B cell (primary cell): Measurements from ENCODE around the gene FANCC. TPM values are rescaled to one million over a fixed set of nuclear protein-coding genes. Genes with fewer than 3 reads are reported as not detected.

Experiments used
- ATAC-seq: fragments of 200-7000 bp; cut with Tn5 transposase; one replicate; pipeline ENCODE4 v1.10.0; 2021; ENCODE audit warnings: low read depth, mild to moderate bottlenecking, moderate number of reproducible peaks, moderate library complexity
- CTCF ChIA-PET: fragments of 350-600 bp; sonication (Branson Sonifier 250); formaldehyde crosslinking; loops from one replicate; lab custom pipeline; 2021; ENCODE audit warnings: antibody characterized with exemption, inconsistent platforms; lab: Charles Lee
- POLR2A ChIA-PET: fragments of 350-600 bp; sonication (Branson Sonifier 250); formaldehyde crosslinking; loops from one replicate; lab custom pipeline; 2021; ENCODE audit warnings: antibody characterized with exemption; lab: Charles Lee
- DNase-seq: peaks from one replicate; pipeline ENCODE4 v3.0.0; 2013
- H2AFZ ChIP-seq: 2 replicates; pipeline ENCODE4 v1.6.1; 2012; ENCODE audit warnings: mild to moderate bottlenecking, low read depth, low read length; ENCODE audit not compliant: insufficient read depth, poor library complexity, severe bottlenecking
- H3K27ac ChIP-seq, 2 donors: 1 replicate in 1 of 2; 2 replicates in 1 of 2; pipeline ENCODE4 v1.5.1; 2012 to 2013; ENCODE audit warnings: low read length in 2 of 2, mild to moderate bottlenecking in 2 of 2, moderate library complexity in 1 of 2
- H3K27me3 ChIP-seq, 4 experiments: fragments of 200-600 bp in 1 of 4; sonication (generic) in 1 of 4; replicated peaks in 1 of 4; 1 replicate in 2 of 4; 2 replicates in 2 of 4; pipeline versions ENCODE4 v1.6.1 to v1.7.0; 2013 to 2016; ENCODE audit warnings: low read length in 3 of 4, mild to moderate bottlenecking in 2 of 4, mixed read lengths in 1 of 4, moderate library complexity in 1 of 4; ENCODE audit not compliant: insufficient read depth in 4 of 4, control insufficient read depth in 3 of 4; ENCODE audit errors: control extremely low read depth in 1 of 4
- H3K36me3 ChIP-seq, 2 experiments: replicated peaks in 1 of 2; 1 replicate in 1 of 2; 2 replicates in 1 of 2; pipeline versions ENCODE4 v1.6.1 to v1.7.1; 2013; ENCODE audit warnings: low read length in 1 of 2; ENCODE audit not compliant: insufficient read depth in 2 of 2, control insufficient read depth in 1 of 2; ENCODE audit errors: control extremely low read depth in 1 of 2, extremely low read depth in 1 of 2
- H3K4me1 ChIP-seq, 2 donors: fragments of 200-600 bp in 1 of 2; sonication (generic) in 1 of 2; 1 replicate in 1 of 2; 2 replicates in 1 of 2; pipeline versions ENCODE4 v1.5.1 to v1.6.1; 2013 to 2017; ENCODE audit warnings: low read length in 2 of 2; ENCODE audit not compliant: control insufficient read depth in 2 of 2, insufficient read depth in 2 of 2
- H3K4me2 ChIP-seq: replicated peaks from 2 replicates; pipeline ENCODE3; 2012; ENCODE audit warnings: mild to moderate bottlenecking, low read depth, low read length; ENCODE audit not compliant: poor library complexity, severe bottlenecking
- H3K4me3 ChIP-seq, 5 experiments: fragments of 200-600 bp in 1 of 5; sonication (generic) in 1 of 5; 1 replicate in 3 of 5; 2 replicates in 2 of 5; pipeline versions ENCODE4 v1.5.1 to v1.7.0; 2011 to 2016; ENCODE audit warnings: low read length in 4 of 5, mild to moderate bottlenecking in 4 of 5, low read depth in 2 of 5, control low read depth in 1 of 5, moderate library complexity in 1 of 5; ENCODE audit not compliant: insufficient read depth in 1 of 5; ENCODE audit errors: control extremely low read depth in 1 of 5, extremely low read depth in 1 of 5
- H3K79me2 ChIP-seq: fragments of 200-600 bp; sonication (generic); one replicate; pipeline ENCODE4 v1.6.0; 2016; ENCODE audit warnings: low read length; ENCODE audit not compliant: control insufficient read depth, insufficient read depth
- H3K9ac ChIP-seq: fragments of 200-600 bp; sonication (generic); 2 replicates; pipeline ENCODE4 v1.6.1; 2017; ENCODE audit warnings: mild to moderate bottlenecking, low read length, moderate library complexity
- H3K9me3 ChIP-seq, 3 donors: one replicate each; pipeline versions ENCODE4 v1.6.1 to v1.7.1; 2013; ENCODE audit warnings: low read length in 2 of 3; ENCODE audit not compliant: control insufficient read depth in 2 of 3, insufficient read depth in 1 of 3; ENCODE audit errors: control extremely low read depth in 1 of 3
- H4K20me1 ChIP-seq: 2 replicates; pipeline ENCODE4 v1.6.0; 2012; ENCODE audit warnings: mild to moderate bottlenecking, low read length; ENCODE audit not compliant: insufficient read depth, control insufficient read depth, poor library complexity, severe bottlenecking
- H3K27ac Mint-ChIP-seq: one replicate; pipeline ENCODE4 v1.8.0; 2021; ENCODE audit warnings: mixed read lengths
- H3K27me3 Mint-ChIP-seq: one replicate; pipeline ENCODE4 v1.8.0; 2021; ENCODE audit warnings: mixed read lengths
- H3K4me1 Mint-ChIP-seq: one replicate; pipeline ENCODE4 v1.8.0; 2021; ENCODE audit warnings: mixed read lengths
- H3K4me3 Mint-ChIP-seq: one replicate; pipeline ENCODE4 v1.8.0; 2021; ENCODE audit warnings: mixed read lengths
- H3K9me3 Mint-ChIP-seq: one replicate; pipeline ENCODE4 v1.8.0; 2022; ENCODE audit warnings: mixed read lengths; ENCODE audit not compliant: insufficient read depth
- EZH2 ChIP-seq: IDR thresholded peaks from 2 replicates; pipeline ENCODE4 v1.6.1; 2012; ENCODE audit warnings: borderline replicate concordance, low read depth, mild to moderate bottlenecking, moderate library complexity, low read length; ENCODE audit not compliant: insufficient read depth, poor library complexity, severe bottlenecking
- WGBS: methylation state at CpG from one replicate; pipeline ENCODE4 v1.1.5; 2013; ENCODE audit warnings: missing lambda C conversion rate; ENCODE audit not compliant: insufficient coverage; 5-methylcytosine and 5-hydroxymethylcytosine counted together
- intact Hi-C: fragments of 100-400 bp; cut with micrococcal nuclease; formaldehyde crosslinking; loops from one replicate; pipeline ENCODE4 v1.10.0; 2022
- polyA plus RNA-seq: library from polyadenylated mRNA; depleted of rRNA; stranded (reverse); fragments of >200 nt; gene quantifications from 2 replicates; pipeline ENCODE4 v1.2.3, GENCODE V29; 2012
- total RNA-seq, 2 donors: library from RNA; stranded (reverse); fragments of 120-200 nt in 1 of 2; gene quantifications; 1 replicate in 1 of 2; 2 replicates in 1 of 2; pipeline versions ENCODE4 v1.2.3 to v1.2.4, GENCODE V29; 2013 to 2022
- TF ChIP-seq, protein P1 (sequence below): fragments of 200-600 bp; IDR thresholded peaks from one replicate; pipeline ENCODE4 v1.8.0; 2022; ENCODE audit warnings: antibody characterized with exemption, mild to moderate bottlenecking

FANCC gene
- total and polyA plus RNA-seq, 2 donors (not counting 1 experiment from before 2014, with no cell fraction given): 1.8 to 11.1 TPM

DNA sequence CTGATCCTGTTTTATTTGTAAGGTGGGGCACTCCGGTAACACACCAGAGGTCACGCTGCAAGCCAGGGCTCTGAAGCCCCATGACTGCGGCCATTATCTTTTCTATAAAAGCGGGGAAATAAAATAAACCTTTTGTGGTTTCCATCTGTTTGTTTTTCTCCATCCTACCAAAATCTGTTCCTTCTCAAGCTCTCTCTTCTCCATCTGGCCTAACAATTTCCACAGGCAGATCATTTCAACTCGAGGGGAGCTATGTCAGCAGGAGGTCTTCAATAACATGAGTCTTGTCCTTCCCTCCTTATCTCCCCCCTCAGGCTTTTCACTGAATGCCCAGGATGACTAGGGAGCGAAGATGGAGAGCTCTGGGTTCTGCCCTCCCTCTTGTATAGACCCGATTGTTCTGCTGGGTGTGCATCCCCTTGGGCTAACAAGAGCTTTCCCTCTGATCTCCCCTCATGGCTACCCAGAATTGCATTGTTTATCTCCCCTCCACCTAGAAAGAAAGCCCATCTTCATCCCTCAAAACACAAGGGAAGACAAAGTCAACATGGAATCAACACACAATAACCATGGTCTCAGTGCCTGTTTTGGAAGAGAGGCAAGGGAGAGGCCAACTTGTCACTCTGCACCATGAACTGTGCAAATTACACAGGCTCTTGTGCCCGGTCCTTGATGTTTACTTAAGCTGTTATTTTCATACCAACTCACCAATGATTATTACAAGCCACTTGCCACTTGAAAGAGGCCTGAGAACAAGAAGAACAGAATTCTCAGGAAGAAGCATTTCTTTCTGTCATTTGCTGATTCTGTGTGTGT is 187.8 kb downstream of the FANCC start:
- H3K4me1 ChIP-seq: peaks cover 0 to 5% of the 10 kb centered on the region in 2 donors
- Mint-ChIP-seq H3K9me3 (no peaks in the 10 kb centered on the region), H3K4me1 (peaks cover 2% of the 10 kb centered on the region), H3K27me3 (no peaks in the 10 kb centered on the region), H3K4me3 (no peak overlapping the region), H3K27ac (no peak overlapping the region)
- no peaks in the 10 kb centered on the region for H3K36me3 ChIP-seq
- no peak for DNase-seq
- no peaks in the 10 kb centered on the region for H3K9me3 ChIP-seq
- H3K9ac ChIP-seq: no peak overlapping the region
- no peak overlapping the region for H3K27ac ChIP-seq
- POLR2A ChIA-PET: no interaction called here
- H2AFZ ChIP-seq: no peak overlapping the region
- intact Hi-C loops: loop anchor here (5.0 kb wide), 1 partner anchor 462 kb away; no protein-coding TSS in a partner anchor
- TF ChIP-seq, protein P1, sequence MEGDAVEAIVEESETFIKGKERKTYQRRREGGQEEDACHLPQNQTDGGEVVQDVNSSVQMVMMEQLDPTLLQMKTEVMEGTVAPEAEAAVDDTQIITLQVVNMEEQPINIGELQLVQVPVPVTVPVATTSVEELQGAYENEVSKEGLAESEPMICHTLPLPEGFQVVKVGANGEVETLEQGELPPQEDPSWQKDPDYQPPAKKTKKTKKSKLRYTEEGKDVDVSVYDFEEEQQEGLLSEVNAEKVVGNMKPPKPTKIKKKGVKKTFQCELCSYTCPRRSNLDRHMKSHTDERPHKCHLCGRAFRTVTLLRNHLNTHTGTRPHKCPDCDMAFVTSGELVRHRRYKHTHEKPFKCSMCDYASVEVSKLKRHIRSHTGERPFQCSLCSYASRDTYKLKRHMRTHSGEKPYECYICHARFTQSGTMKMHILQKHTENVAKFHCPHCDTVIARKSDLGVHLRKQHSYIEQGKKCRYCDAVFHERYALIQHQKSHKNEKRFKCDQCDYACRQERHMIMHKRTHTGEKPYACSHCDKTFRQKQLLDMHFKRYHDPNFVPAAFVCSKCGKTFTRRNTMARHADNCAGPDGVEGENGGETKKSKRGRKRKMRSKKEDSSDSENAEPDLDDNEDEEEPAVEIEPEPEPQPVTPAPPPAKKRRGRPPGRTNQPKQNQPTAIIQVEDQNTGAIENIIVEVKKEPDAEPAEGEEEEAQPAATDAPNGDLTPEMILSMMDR: no peak
- TF ChIP-seq EZH2: no peak
- 100% methylated on average over 6 of the region's 8 CpGs for WGBS
- no peaks in the 10 kb centered on the region for H3K27me3 ChIP-seq
- H3K4me3 ChIP-seq: no peak overlapping the region
- no peak for ATAC-seq
- no peak overlapping the region for H3K4me2 ChIP-seq
- no peaks in the 10 kb centered on the region for H3K79me2 ChIP-seq
- CTCF ChIA-PET: interaction anchor here (0.7 to 9.4 kb wide), 12 partner anchors 8 to 459 kb away, joined by 3 to 314 read pairs (median 4); no protein-coding TSS in a partner anchor
- H4K20me1 ChIP-seq: no peaks in the 10 kb centered on the region

DNA sequence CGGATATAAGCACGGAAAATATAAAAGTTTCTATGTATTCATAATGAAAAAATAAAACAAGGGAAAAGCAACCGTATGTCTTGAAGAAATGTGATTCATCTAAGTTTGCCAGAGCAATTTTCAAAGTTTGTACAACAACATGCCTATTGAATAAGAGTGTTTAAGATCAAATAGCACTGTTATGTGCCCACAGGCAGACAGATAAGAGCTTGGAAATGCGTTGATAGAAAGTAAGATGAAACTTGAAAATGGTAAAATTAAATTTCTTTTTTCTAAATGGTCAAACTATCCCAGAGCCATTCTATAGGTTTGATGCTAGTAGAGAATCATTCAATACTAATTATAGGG is 189.4 kb downstream of the FANCC start:
- POLR2A ChIA-PET: no interaction called here

More for the DNA sequence above, 189.4 kb downstream of the FANCC start:
- H3K4me3 Mint-ChIP-seq: no peak overlapping the region
- peaks cover 0 to 5% of the 10 kb centered on the region in 2 donors for H3K4me1 ChIP-seq
- H3K27me3 Mint-ChIP-seq: no peaks in the 10 kb centered on the region
- no peak overlapping the region for H3K4me3 ChIP-seq
- no CpG with 5 or more reads among the region's 4 CpGs for WGBS
- H3K9me3 Mint-ChIP-seq: no peaks in the 10 kb centered on the region
- H3K4me1 Mint-ChIP-seq: peaks cover 2% of the 10 kb centered on the region
- H3K4me2 ChIP-seq: no peak overlapping the region
- no peaks in the 10 kb centered on the region for H3K27me3 ChIP-seq
- H3K9ac ChIP-seq: no peak overlapping the region
- H3K9me3 ChIP-seq: no peaks in the 10 kb centered on the region
- no peak overlapping the region for H2AFZ ChIP-seq
- intact Hi-C loops: no loop called here
- no peaks in the 10 kb centered on the region for H3K36me3 ChIP-seq
- CTCF ChIA-PET: interaction anchor here (0.6 to 9.4 kb wide), 26 partner anchors 9 to 614 kb away, joined by 3 to 314 read pairs (median 4); no protein-coding TSS in a partner anchor
- TF ChIP-seq EZH2: no peak
- TF ChIP-seq, protein P1: no peak
- no peak overlapping the region for H3K27ac Mint-ChIP-seq
- no peaks in the 10 kb centered on the region for H3K79me2 ChIP-seq
- no peaks in the 10 kb centered on the region for H4K20me1 ChIP-seq
- DNase-seq (no peak), ATAC-seq (no peak)
- H3K27ac ChIP-seq: no peak overlapping the region
